ENCODE results near the gene IGLL1.
"Not testable (repeated sequence)": the region's sequence is repeated elsewhere in the genome, so short reads cannot be mapped to it uniquely, and the experiment has no call there.

The IGLL1 gene

DNA sequence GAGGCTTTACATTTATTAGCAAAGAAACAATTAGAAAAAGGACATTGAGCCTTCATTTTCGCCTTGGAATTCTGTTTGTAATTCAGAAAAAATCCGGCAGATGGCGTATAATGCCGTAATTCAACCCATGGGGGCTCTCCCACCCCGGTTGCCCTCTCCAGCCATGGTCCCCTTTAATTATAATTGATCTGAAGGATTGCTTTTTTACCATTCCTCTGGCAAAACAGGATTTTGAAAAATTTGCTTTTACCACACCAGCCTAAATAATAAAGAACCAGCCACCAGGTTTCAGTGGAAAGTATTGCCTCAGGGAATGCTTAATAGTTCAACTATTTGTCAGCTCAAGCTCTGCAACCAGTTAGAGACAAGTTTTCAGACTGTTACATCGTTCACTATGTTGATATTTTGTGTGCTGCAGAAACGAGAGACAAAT lies 38.2 kb downstream of the IGLL1 start:
- not testable (repeated sequence) for DNase-seq (ENCODE audit: low read depth, low spot score)

DNA sequence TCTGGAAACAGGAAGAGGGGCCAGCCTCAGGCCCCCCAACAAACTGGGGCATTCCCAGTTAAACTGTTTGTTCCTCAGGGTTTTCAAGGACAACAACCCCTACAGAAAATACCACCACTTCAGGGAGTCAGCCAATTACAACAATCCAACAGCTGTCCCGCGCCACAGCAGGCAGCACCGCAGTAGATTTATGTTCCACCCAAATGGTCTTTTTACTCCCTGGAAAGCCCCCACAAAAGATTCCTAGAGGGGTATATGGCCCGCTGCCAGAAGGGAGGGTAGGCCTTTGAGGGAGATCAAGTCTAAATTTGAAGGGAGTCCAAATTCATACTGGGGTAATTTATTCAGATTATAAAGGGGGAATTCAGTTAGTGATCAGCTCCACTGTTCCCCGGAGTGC lies 39.3 kb downstream of the IGLL1 start:
- not testable (repeated sequence) for DNase-seq (ENCODE audit: low read depth, low spot score)

DNA sequence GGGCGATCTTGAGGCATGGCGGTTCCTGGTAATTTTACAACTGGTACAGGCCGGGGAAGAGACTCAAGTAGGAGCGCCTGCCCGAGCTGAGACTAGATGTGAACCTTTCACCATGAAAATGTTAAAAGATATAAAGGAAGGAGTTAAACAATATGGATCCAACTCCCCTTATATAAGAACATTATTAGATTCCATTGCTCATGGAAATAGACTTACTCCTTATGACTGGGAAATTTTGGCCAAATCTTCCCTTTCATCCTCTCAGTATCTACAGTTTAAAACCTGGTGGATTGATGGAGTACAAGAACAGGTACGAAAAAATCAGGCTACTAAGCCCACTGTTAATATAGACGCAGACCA lies 40.3 kb downstream of the IGLL1 start:
- not testable (repeated sequence) for DNase-seq (ENCODE audit: low read depth, low spot score)

DNA sequence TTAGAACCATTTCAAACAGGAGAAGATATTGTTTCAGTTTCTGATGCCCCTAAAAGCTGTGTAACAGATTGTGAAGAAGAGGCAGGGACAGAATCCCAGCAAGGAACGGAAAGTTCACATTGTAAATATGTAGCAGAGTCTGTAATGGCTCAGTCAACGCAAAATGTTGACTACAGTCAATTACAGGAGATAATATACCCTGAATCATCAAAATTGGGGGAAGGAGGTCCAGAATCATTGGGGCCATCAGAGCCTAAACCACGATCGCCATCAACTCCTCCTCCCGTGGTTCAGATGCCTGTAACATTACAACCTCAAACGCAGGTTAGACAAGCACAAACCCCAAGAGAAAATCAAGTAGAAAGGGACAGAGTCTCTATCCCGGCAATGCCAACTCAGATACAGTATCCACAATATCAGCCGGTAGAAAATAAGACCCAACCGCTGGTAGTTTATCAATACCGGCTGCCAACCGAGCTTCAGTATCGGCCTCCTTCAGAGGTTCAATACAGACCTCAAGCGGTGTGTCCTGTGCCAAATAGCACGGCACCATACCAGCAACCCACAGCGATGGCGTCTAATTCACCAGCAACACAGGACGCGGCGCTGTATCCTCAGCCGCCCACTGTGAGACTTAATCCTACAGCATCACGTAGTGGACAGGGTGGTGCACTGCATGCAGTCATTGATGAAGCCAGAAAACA lies 40.8 kb downstream of the IGLL1 start:
- DNase-seq (ENCODE audit: low read depth, low spot score): peak; percentile 37

DNA sequence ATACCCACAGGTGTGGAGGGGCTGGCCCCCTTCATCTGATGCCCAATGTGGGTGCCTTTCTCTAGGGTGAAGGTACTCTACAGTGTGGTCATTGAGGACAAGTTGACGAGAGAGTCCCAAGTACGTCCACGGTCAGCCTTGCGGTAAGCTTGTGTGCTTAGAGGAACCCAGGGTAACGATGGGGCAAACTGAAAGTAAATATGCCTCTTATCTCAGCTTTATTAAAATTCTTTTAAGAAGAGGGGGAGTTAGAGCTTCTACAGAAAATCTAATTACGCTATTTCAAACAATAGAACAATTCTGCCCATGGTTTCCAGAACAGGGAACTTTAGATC lies 41.4 kb downstream of the IGLL1 start:
- not testable (repeated sequence) for DNase-seq (ENCODE audit: low read depth, low spot score)

DNA sequence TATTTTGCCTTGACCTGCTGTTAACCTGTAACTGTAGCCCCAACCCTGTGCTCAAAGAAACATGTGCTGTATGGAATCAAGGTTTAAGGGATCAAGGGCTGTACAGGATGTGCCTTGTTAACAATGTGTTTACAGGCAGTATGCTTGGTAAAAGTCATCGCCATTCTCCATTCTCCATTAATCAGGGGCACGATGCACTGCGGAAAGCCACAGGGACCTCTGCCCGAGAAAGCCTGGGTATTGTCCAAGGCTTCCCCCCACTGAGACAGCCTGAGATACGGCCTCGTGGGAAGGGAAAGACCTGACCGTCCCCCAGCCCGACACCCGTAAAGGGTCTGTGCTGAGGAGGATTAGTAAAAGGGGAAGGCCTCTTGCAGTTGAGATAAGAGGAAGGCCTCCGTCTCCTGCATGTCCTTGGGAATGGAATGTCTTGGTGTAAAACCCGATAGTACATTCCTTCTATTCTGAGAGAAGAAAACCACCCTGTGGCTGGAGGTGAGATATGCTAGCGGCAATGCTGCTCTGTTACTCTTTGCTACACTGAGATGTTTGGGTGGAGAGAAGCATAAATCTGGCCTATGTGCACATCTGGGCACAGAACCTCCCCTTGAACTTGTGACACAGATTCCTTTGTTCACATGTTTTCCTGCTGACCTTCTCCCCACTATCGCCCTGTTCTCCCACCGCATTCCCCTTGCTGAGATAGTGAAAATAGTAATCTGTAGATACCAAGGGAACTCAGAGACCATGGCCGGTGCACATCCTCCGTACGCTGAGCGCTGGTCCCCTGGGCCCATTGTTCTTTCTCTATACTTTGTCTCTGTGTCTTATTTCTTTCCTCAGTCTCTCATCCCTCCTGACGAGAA lies 42.0 kb downstream of the IGLL1 start:
- not testable (repeated sequence) for DNase-seq (ENCODE audit: low read depth, low spot score)

DNA sequence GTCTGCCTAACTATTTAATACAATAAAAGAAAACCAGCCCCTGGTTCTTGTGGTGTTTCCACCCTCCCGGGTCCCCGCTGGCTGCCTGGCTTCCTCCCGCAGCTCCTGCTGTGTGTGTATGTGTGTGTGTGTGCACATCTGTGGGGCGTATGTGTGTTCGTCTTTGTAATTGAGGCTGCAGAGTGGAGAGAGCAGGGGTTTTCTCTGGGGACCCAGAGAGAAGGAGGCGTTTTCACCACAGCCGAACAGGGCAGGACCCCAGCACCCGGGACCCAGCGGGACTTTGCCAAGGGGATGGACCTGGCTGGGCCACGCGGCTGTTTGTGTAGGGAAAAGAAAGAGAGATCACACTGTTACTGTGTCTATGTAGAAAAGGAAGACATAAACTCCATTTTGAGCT lies 42.7 kb downstream of the IGLL1 start:
- no peak for DNase-seq (ENCODE audit: low read depth, low spot score)

DNA sequence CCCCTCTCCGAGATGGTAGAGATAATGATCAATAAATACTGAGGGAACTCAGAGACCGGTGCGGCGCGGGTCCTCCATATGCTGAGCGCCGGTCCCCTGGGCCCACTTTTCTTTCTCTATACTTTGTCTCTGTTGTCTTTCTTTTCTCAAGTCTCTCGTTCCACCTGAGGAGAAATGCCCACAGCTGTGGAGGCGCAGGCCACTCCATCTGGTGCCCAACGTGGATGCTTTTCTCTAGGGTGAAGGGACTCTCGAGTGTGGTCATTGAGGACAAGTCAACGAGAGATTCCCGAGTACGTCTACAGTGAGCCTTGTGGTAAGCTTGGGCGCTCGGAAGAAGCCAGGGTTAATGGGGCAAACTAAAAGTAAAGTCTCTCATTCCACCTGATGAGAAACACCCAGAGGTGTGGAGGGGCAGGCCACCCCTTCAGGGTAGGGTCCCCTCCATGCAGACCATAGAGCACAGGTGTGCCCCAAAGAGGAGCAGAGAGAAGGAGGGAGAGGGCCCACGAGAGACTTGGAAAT lies 43.2 kb downstream of the IGLL1 start:
- DNase-seq (ENCODE audit: low read depth, low spot score): no peak

DNA sequence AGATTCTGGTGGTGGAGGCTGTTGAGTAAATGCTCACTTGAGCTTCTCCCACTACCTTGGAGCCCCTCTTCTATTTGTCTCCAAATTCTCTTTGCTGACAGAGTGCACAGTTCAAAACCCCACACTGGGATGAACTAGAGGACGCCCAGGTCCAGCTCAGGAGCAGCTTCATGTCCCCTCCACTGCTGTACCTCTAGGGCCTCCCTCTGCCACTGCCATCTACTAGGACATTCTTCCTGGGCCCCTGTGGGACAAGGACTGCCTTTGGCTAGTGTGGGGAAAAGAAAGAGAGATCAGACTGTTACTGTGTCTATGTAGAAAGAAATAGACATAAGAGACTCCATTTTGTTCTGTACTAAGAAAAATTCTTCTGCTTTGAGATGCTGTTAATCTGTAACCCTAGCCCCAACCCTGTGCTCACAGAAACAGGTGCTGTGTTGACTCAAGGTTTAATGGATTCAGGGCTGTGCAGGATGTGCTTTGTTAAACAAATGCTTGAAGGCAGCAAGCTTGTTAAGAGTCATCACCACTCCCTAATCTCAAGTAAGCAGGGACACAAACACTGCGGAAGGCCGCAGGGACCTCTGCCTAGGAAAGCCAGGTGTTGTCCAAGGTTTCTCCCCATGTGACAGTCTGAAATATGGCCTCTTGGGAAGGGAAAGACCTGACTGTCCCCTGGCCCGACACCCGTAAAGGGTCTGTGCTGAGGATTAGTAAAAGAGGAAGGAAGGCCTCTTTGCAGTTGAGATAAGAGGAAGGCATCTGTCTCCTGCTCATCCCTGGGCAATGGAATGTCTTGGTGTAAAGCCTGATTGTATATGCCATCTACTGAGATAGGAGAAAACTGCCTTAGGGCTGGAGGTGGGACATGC lies 44.1 kb downstream of the IGLL1 start:
- DNase-seq (ENCODE audit: low read depth, low spot score): not testable (repeated sequence)

DNA sequence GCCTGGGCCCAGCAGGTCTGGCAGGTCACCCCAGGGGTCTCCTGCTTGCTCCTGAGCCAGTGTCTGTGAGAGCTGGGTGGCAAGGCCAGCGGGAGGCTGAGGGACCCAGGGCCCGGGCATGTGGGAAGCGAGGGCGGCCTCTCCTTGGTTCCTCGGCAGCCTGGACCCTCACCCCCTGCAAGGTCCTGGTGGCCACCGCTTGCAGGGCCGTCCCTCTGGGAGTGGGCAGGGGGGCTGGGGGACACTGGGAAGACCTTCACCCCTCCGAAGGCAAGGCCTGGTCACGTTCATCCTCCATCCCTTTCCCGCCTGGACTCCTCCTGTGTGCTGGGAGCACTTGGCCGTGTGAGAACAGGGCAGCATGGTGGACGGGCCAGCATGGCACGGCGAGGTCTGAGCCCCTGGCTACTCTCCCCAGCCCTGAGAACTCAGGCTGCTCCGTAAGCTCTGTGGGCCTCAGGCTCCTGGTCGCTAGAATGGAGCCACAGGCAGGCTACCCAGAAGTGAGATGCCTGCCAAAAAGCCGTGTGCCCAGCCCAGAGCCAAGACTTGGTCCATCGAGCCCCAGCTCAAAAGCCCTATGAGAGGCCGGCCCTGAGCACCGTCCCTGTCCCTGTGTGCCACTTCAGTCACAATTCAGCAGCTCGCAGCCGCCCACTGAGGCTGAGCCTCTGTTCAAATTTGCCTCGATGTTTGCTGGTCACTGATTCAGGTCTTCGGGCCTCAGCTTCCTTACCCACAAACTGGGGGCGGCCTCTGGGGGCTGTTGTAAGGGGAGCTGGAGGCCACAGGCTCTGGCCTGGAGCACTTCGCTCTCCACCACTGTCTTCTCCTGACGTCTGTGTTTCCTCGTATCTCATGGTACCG lies 45.0 kb downstream of the IGLL1 start:
- DNase-seq (ENCODE audit: low read depth, low spot score): no peak

DNA sequence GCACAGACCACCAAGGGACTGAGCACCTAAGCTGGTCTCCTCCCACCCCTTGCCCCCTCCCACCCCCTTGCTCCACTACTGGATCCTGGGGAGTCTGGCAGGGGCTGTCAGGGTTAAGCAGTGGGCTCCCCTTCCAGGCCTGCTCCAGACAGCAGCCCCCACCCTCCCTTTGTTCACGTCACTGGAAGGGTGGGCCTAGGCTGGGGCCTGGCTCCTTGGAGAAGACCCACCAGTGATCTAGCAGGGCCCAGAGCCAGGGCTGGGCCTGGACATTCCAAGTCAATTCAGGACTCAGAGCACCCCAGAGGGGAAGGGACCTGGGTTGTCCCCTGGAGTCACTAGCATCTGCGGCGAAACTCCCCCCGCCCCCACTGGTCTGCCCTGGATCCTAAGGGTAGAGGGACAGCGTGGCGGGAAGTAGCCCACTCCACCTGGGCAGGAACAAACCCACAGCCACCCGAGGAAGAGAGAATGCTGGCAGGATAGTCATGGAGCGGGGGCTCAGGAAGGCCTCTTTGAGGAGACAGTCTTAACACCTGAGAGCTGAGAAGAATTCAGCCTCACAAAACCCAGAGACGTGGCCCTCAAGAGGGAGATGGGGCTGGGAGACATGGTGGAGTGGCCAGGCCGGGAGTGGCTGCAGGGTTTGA lies 45.8 kb downstream of the IGLL1 start:
- no peak for DNase-seq (ENCODE audit: low read depth, low spot score)

DNA sequence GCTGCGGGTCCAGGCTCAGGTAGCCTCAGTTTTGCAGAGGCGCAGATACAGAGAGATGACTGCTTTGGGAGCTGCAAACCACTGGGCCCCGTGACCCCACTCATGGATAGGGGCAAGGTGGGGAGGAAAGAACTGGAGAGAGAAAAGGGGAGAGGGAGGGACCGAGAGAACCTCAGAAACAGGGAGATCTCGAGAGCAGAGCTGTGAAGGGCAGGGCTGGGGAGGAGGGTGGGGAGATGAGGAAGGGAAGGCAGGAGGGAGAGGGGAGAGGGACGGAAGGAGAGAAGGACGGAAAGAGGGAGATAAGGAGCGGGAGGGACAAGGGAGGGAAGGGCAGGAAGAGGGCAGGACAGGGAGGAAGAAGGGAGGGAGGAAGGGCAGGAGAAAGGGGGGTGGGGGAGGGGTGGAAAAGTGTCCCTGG lies 46.3 kb downstream of the IGLL1 start:
- no peak for DNase-seq (ENCODE audit: low read depth, low spot score)

DNA sequence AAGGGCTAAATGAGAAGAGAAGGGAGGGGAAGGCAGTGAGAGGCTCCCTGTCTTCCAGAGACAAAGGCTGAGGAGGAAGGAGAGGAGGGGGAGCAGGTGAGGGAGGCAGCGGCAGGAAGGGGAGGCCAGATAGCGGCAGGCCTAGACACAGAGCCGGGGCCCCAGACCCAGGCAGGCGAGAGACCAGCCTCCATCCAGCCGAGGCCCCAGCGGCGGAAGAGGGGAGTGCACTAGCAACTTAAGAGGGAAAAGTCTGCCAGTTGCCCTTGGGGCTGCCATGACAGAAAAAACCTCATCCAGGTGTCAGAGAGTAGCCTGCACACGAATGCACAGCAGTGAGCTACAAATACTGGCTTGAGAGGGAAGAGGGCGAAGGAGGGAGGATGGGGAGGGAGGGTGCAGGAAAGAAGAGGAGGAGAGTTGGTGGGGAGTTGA lies 46.7 kb downstream of the IGLL1 start:
- DNase-seq (ENCODE audit: low read depth, low spot score): no peak

DNA sequence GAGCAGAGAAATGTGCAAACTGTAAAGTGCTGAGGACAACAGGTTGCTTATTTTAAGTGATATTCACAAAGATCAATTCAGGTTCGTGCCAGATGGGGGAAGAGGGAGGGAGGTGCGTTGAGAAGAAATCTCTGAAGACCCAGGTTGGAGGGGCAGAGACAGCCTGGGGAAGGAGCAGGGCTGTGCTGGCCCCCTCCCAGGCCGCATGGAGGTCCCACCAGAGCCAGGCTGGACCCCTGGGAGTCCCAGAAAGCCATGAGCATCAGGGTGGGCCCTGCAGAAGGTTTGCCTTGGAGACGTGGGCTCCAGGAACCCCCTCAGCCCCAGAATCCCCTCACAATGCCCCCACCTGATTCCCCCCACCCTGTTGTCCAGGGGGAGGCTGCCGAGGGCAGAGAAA lies 47.4 kb downstream of the IGLL1 start:
- DNase-seq (ENCODE audit: low read depth, low spot score): no peak

DNA sequence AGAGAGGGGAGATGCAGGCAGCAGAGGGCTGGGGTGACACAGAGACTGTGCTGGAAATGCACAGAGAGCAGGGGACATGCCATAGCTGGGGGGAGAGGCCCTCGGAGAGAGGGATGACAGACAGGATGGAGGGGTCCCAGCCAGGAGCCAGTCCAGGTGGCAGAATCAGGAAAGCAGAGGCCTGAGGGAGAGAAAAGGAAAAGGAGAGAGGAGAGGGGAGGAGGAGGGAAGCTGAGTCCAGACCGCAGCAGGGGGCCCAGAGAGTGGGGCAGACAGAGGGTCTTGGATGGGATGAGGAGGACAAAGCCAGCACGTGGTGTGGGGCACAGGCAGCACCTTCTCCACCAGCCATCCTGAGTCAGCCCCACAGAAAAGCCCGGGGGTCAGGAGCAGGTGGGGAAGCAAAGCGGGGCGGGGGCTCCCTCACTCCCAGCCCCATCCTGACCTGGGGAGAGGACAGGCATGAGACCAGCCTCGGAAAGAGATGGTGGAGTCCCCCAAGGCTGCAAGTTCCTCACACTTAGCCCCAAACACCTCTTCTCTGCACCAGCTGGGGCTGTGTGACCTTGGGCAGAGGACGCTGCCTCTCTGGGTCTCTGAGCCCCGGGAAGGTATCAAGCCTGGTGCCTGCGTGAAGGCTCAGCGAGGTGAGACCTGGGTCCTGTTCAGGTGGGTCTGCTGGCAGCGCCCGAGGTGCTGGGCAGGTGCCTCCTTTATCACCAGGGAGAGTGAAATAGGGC lies 48.0 kb downstream of the IGLL1 start:
- no peak for DNase-seq (ENCODE audit: low read depth, low spot score)

DNA sequence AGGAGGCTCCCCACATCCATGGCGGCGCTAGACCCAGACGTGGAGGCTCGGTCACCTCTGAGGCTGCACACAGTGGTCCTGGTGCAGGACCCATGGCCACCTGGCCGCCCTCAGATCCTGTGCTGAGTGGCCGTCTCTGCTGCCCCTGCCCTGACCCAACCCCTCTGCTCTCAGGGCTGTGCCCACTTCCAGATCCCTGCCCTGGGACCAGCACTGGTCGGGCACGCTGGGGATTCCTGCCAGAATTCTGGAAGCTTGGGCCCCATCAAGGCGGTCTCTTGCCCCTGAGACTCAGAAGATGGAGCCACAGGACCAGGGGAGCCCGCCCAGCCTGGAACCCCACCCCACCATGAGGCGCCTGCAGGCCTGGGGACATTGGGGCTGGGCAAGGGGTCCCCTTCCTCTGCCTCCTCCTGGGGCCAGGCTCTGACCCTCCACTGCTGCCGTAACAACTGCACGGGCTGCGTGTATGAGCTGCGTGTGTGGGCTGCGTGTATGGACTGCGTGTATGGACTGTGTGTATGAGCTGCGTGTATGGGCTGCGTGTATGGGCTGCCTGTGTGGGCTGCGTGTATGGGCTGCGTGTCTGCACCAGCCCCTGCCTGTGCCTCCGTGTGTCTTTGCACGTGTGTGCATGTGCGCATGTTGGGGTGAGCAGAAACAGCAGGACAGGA lies 48.7 kb downstream of the IGLL1 start:
- no peak for DNase-seq (ENCODE audit: low read depth, low spot score)

DNA sequence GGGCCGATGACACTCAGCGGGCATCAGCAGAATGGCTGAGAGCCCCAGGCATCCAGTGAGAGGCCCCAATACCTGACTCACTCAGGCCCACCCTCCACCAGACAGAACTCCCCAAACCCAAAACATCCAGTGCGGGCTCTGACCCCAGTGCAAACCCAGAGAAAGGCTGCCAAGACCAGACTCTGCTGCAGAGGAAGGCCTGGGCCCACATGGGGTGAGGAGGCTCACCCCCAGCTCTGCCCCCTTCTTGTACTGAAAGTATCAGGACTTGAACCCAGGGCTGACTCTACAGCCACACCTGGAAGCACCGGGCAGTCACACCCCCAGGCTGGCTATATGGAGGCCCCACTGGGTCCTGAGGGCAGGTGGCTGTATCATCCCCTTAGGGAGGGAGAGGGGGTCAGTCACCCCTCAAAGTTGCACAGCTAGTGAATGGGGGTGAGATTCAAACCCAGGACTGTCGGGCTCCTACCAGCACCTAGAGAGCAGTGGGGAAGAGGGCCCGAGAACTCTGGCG lies 49.3 kb downstream of the IGLL1 start:
- no peak for DNase-seq (ENCODE audit: low read depth, low spot score)

DNA sequence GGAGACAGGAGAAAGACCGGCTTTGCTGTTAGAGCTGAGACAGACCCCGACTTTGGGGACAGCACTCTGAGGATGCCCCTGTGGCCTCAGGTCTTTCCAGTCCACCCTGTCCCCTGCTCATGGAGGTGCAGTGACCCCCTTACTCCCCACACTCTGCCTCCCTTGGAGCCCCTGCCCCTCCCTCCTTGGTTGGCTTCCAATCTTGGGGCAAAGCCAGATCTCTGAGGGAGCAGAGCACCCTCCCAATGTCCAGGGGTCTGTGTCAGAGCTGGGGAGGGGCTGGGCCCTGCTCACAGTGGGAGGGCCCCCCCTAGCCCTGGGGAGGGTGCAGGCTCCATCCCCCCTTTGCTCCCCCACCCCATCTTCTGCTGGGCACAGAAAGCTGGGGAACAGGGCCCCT lies 50.0 kb downstream of the IGLL1 start:
- no peak for DNase-seq (ENCODE audit: low read depth, low spot score)
